K562 (cell line): ENCODE results near the gene ZNF610. TPM values are rescaled to one million over a fixed set of nuclear protein-coding genes. Genes with fewer than 3 reads are reported as not detected.

ENCODE experiments used
- ATAC-seq: fragments of 200-7000 bp; cut with Tn5 transposase; 3 replicates; pipeline ENCODE4 v1.9.1; 2020; ENCODE audit warnings: moderate library complexity
- BruUV-seq: library from RNA; stranded (reverse); fragments of 400-500 nt; replicated peaks from 2 replicates; lab custom pipeline; 2021; lab: Mats Ljungman, UMichigan
- CTCF ChIA-PET: fragments of 300-600 bp; formaldehyde crosslinking; extraction: SDS; loops from one replicate; lab custom pipeline; 2021; ENCODE audit warnings: low intra/inter-chr PET ratio; lab: Yijun Ruan, JAX
- POLR2A ChIA-PET: fragments of 300-600, 350-650 bp; sonication (Branson Sonifier 250); formaldehyde crosslinking; extraction: SDS; loops from one replicate; lab custom pipeline; 2021; ENCODE audit warnings: antibody characterized with exemption, inconsistent platforms; lab: Yijun Ruan, JAX
- DNase-seq, 4 experiments: peaks; one replicate each; pipeline versions ENCODE4 v3.0.0 to v3.0.0-alpha.2; 2011 to 2018; ENCODE audit warnings: low spot score in 3 of 4, mixed read lengths in 3 of 4; ENCODE audit errors: extremely low read depth in 1 of 4
- FAIRE-seq: peaks from 2 replicates; lab custom pipeline; 2011; peaks lifted over from hg19 to GRCh38; lab: Jason Lieb, UNC
- H2AFZ ChIP-seq: 2 replicates; pipeline ENCODE4 v1.6.0; 2011; ENCODE audit warnings: low read depth, low read length, control low read depth, inconsistent platforms
- H3K27ac ChIP-seq: fragments of 200-600 bp; 3 replicates; pipeline ENCODE4 v1.8.0; 2011; ENCODE audit warnings: low read depth, mild to moderate bottlenecking, control low read depth, inconsistent platforms, low read length, moderate library complexity, mixed read lengths; ENCODE audit errors: extremely low read depth
- H3K27me3 ChIP-seq, 2 experiments: fragments of 300-600 bp in 1 of 2; 2 replicates in 1 of 2; 3 replicates in 1 of 2; pipeline versions ENCODE4 v1.6.0 to v1.8.0; 2011; ENCODE audit warnings: inconsistent platforms in 2 of 2, low read length in 2 of 2, mild to moderate bottlenecking in 1 of 2, mixed read lengths in 1 of 2, moderate library complexity in 1 of 2; ENCODE audit not compliant: control insufficient read depth in 2 of 2, insufficient read depth in 2 of 2
- H3K36me3 ChIP-seq: fragments of 300-600 bp; 3 replicates; pipeline ENCODE4 v1.8.0; 2011; ENCODE audit warnings: mild to moderate bottlenecking, low read length, inconsistent platforms; ENCODE audit not compliant: control insufficient read depth, insufficient read depth
- H3K4me1 ChIP-seq, 2 experiments: fragments of 200-600 bp in 1 of 2; replicated peaks in 1 of 2; 2 replicates in 1 of 2; 3 replicates in 1 of 2; pipeline versions ENCODE4 v1.5.1 to v1.8.0; 2011; ENCODE audit warnings: inconsistent platforms in 2 of 2, low read length in 2 of 2, mild to moderate bottlenecking in 1 of 2, mixed read lengths in 1 of 2, moderate library complexity in 1 of 2; ENCODE audit not compliant: control insufficient read depth in 2 of 2, insufficient read depth in 2 of 2
- H3K4me2 ChIP-seq: 2 replicates; pipeline ENCODE4 v1.6.1; 2011; ENCODE audit warnings: low read length, control low read depth, inconsistent platforms, mixed read lengths; ENCODE audit not compliant: insufficient read depth
- H3K4me3 ChIP-seq: fragments of 200-600 bp; sonication (generic), shearing (Covaris generic); 2 replicates; pipeline ENCODE4 v1.5.1; 2016; ENCODE audit warnings: control low read depth, inconsistent platforms
- H3K79me2 ChIP-seq: fragments of 200-600 bp; 3 replicates; pipeline ENCODE4 v1.8.0; 2011; ENCODE audit warnings: low read length, inconsistent platforms; ENCODE audit not compliant: control insufficient read depth, insufficient read depth
- H3K9ac ChIP-seq, 2 experiments: 2 replicates each; pipeline versions ENCODE4 v1.6.0 to v1.6.1; 2011; ENCODE audit warnings: low read depth in 2 of 2, low read length in 2 of 2, control low read depth in 1 of 2, inconsistent platforms in 1 of 2, mild to moderate bottlenecking in 1 of 2, mixed read lengths in 1 of 2; ENCODE audit not compliant: insufficient read depth in 1 of 2
- H3K9me1 ChIP-seq: one replicate; pipeline ENCODE4 v1.6.0; 2011; ENCODE audit warnings: inconsistent platforms, mild to moderate bottlenecking, low read length, moderate library complexity; ENCODE audit not compliant: control insufficient read depth, insufficient read depth
- H3K9me3 ChIP-seq: replicated peaks from 2 replicates; pipeline ENCODE4 v1.5.1; 2011; ENCODE audit warnings: low read depth, low read length, inconsistent platforms; ENCODE audit not compliant: control insufficient read depth, insufficient read depth
- H4K20me1 ChIP-seq: replicated peaks from 2 replicates; pipeline ENCODE4 v1.6.1; 2011; ENCODE audit warnings: low read length, inconsistent platforms, mixed read lengths; ENCODE audit not compliant: control insufficient read depth, insufficient read depth
- ARID2 ChIP-seq: fragments of 450-650 bp; IDR thresholded peaks from 2 replicates; pipeline ENCODE4 v1.6.1; 2017; ENCODE audit warnings: antibody characterized with exemption, mild to moderate bottlenecking
- CHD1 ChIP-seq: fragments of 200-600 bp; sonication (generic); IDR thresholded peaks from one replicate; pipeline ENCODE4 v1.6.1; 2012; ENCODE audit warnings: mild to moderate bottlenecking, moderate library complexity, low read length, inconsistent platforms
- ZNF766 ChIP-seq: fragments of 200-800 bp; sonication (Bioruptor generic); conservative IDR thresholded peaks from 2 replicates; pipeline ENCODE4 v1.6.1; 2016; ENCODE audit warnings: missing genetic modification characterization, missing compliant biosample characterization
- WGBS: fragments of 100-300 bp; shearing (Covaris generic); methylation state at CpG from one replicate; pipeline ENCODE4 v1.1.6; 2016; ENCODE audit warnings: low coverage, mixed read lengths; ENCODE audit not compliant: insufficient coverage; ENCODE audit errors: missing lambda C conversion rate; 5-methylcytosine and 5-hydroxymethylcytosine counted together
- in situ Hi-C: fragments of 300-500 bp; cut with MboI; formaldehyde crosslinking; loops from 4 replicates; pipeline ENCODE4 v1.15.0; 2018; ENCODE audit warnings: inconsistent platforms, mixed read lengths
- intact Hi-C: fragments of 100-400 bp; cut with micrococcal nuclease; formaldehyde crosslinking; loops from 2 replicates; pipeline ENCODE4 v1.14.2; 2022
- polyA plus RNA-seq, 8 experiments: library from polyadenylated mRNA; depleted of rRNA in 4 of 8; stranded (reverse) in 5 of 8; unstranded in 3 of 8; fragments of >200 nt; fragmentation: Nextera tagmentation in 2 of 8; fragmentation: Illumina TruSeq in 1 of 8; extraction: Ambion mirVana in 2 of 8; extraction: Trizol in 1 of 8; gene quantifications; 2 replicates each; pipeline versions ENCODE4 v1.2.1 to v1.2.3, GENCODE V29; 2011 to 2014; ENCODE audit warnings: inconsistent platforms in 1 of 8, missing spikeins in 1 of 8
- total RNA-seq, 7 experiments: library from RNA; depleted of rRNA in 6 of 7; stranded (reverse); fragments of >200 nt in 6 of 7; fragmentation: Illumina TruSeq in 2 of 7; extraction: Trizol in 2 of 7; gene quantifications; 2 replicates each; pipeline versions ENCODE4 v1.2.1 to v1.2.3, GENCODE V29; 2011 to 2021; ENCODE audit warnings: low replicate concordance in 1 of 7
- TF ChIP-seq, protein P1 (sequence below): fragments of 250-450 bp; sonication (Bioruptor Pico); IDR thresholded peaks from 2 replicates; pipeline ENCODE4 v1.4.0; 2020
- TF ChIP-seq, protein P2 (sequence below), 3 experiments: IDR thresholded peaks in 2 of 3; conservative IDR thresholded peaks in 1 of 3; 2 replicates each; pipeline ENCODE4 v1.5.1; 2011 to 2012; ENCODE audit warnings: low read length in 3 of 3, mild to moderate bottlenecking in 3 of 3, control low read depth in 2 of 3, improper control_type of control experiment in 1 of 3, inconsistent platforms in 1 of 3, low read depth in 1 of 3, mixed read lengths in 1 of 3, moderate library complexity in 1 of 3; ENCODE audit not compliant: insufficient read depth in 2 of 3

The ZNF610 gene
- total and polyA plus RNA-seq, 9 of the 15 experiments (the other 6 are each of a cell fraction or from before 2014, with no cell fraction given): not detected

DNA sequence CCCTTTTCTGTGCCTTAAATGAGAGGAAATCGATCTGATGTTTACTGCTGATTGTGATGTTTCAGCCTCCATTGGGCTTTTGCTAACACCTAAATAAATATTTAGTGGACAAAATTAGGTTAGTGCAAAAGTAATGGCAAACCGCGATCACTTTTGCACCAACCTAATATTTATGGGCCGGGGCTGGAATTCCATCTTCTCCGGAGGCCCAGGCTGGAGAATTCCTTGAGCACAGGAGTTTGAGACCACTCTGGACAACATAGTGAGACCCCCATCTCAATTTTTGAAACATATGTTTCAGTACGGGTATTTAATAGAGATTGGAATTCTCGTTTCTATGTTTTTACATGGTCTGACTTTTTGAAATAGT is 34.3 kb downstream of the ZNF610 start (continued):
- TF ChIP-seq, protein P1, sequence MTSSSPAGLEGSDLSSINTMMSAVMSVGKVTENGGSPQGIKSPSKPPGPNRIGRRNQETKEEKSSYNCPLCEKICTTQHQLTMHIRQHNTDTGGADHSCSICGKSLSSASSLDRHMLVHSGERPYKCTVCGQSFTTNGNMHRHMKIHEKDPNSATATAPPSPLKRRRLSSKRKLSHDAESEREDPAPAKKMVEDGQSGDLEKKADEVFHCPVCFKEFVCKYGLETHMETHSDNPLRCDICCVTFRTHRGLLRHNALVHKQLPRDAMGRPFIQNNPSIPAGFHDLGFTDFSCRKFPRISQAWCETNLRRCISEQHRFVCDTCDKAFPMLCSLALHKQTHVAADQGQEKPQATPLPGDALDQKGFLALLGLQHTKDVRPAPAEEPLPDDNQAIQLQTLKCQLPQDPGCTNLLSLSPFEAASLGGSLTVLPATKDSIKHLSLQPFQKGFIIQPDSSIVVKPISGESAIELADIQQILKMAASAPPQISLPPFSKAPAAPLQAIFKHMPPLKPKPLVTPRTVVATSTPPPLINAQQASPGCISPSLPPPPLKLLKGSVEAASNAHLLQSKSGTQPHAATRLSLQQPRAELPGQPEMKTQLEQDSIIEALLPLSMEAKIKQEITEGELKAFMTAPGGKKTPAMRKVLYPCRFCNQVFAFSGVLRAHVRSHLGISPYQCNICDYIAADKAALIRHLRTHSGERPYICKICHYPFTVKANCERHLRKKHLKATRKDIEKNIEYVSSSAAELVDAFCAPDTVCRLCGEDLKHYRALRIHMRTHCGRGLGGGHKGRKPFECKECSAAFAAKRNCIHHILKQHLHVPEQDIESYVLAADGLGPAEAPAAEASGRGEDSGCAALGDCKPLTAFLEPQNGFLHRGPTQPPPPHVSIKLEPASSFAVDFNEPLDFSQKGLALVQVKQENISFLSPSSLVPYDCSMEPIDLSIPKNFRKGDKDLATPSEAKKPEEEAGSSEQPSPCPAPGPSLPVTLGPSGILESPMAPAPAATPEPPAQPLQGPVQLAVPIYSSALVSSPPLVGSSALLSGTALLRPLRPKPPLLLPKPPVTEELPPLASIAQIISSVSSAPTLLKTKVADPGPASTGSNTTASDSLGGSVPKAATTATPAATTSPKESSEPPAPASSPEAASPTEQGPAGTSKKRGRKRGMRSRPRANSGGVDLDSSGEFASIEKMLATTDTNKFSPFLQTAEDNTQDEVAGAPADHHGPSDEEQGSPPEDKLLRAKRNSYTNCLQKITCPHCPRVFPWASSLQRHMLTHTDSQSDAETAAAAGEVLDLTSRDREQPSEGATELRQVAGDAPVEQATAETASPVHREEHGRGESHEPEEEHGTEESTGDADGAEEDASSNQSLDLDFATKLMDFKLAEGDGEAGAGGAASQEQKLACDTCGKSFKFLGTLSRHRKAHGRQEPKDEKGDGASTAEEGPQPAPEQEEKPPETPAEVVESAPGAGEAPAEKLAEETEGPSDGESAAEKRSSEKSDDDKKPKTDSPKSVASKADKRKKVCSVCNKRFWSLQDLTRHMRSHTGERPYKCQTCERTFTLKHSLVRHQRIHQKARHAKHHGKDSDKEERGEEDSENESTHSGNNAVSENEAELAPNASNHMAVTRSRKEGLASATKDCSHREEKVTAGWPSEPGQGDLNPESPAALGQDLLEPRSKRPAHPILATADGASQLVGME (CRISPR knock-in tag): no peak
- TF ChIP-seq ZNF766: no peak
- no peak for TF ChIP-seq CHD1
- TF ChIP-seq, all 486 proteins: peak for 0

- Histone ChIP-seq H3K36me3 (no peaks in the 10 kb centered on the region), H3K9ac (no peak overlapping the region), H3K4me2 (no peak overlapping the region), H3K79me2 (no peaks in the 10 kb centered on the region), H3K4me3 (no peak overlapping the region), H3K27me3 (no peaks in the 10 kb centered on the region), H3K4me1 (no peaks in the 10 kb centered on the region), H3K27ac (no peak overlapping the region), H4K20me1 (no peaks in the 10 kb centered on the region), H3K9me1 (no peaks in the 10 kb centered on the region), H3K9me3 (no peaks in the 10 kb centered on the region), H2AFZ (no peak overlapping the region)
- ChIA-PET POLR2A (no interaction called here), CTCF (no interaction called here)
- no peak for ATAC-seq
- FAIRE-seq: no peak
- in situ Hi-C loops (no loop called here), intact Hi-C loops (no loop called here)
- BruUV-seq: no TSS peak
- DNase-seq: peak in 2 of 4 experiments; percentile 9 to 12
- no CpG with 5 or more reads among the region's 1 CpG for WGBS
- TF ChIP-seq ARID2: 0 out of 2 replicates have a peak, but pooled peaks have one; percentile 22
- TF ChIP-seq, protein P2, sequence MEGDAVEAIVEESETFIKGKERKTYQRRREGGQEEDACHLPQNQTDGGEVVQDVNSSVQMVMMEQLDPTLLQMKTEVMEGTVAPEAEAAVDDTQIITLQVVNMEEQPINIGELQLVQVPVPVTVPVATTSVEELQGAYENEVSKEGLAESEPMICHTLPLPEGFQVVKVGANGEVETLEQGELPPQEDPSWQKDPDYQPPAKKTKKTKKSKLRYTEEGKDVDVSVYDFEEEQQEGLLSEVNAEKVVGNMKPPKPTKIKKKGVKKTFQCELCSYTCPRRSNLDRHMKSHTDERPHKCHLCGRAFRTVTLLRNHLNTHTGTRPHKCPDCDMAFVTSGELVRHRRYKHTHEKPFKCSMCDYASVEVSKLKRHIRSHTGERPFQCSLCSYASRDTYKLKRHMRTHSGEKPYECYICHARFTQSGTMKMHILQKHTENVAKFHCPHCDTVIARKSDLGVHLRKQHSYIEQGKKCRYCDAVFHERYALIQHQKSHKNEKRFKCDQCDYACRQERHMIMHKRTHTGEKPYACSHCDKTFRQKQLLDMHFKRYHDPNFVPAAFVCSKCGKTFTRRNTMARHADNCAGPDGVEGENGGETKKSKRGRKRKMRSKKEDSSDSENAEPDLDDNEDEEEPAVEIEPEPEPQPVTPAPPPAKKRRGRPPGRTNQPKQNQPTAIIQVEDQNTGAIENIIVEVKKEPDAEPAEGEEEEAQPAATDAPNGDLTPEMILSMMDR (IDR thresholded peaks at IDR 0.05 in 2 of 3, conservative IDR thresholded peaks at IDR 0.05 in 1 of 3; ENCODE audit: insufficient read depth in 2 of 3, low read depth in 1 of 3, low read length in 3 of 3): peak; percentile 8 to 36 (median 33); a peak in 2 of 6 replicates
These were observed 55.1 kb downstream of the ZNF610 start for GRCh38 chr19:52391135-52391534.
